Loucy (cell line): ENCODE measurements around the gene KIAA1210.
"Not testable (repeated sequence)": the region's sequence is repeated elsewhere in the genome, so short reads cannot be mapped to it uniquely, and the experiment has no call there.

ENCODE experiments used
- H2AFZ ChIP-seq: fragments of 200-600 bp; sonication (generic); 2 replicates; pipeline ENCODE4 v1.6.0; 2016; ENCODE audit warnings: antibody characterized with exemption, mild to moderate bottlenecking, low read length, moderate library complexity
- H3F3A ChIP-seq: fragments of 200-600 bp; 2 replicates; pipeline ENCODE4 v1.6.0; 2016; ENCODE audit warnings: antibody characterized with exemption, low read depth, mild to moderate bottlenecking
- H3K27me3 ChIP-seq: fragments of 200-600 bp; sonication (generic); 2 replicates; pipeline ENCODE4 v1.6.1; 2014; ENCODE audit warnings: low read length, mild to moderate bottlenecking; ENCODE audit not compliant: insufficient read depth, poor library complexity, severe bottlenecking
- H3K36me3 ChIP-seq: fragments of 200-600 bp; sonication (generic); 2 replicates; pipeline ENCODE4 v1.6.1; 2016; ENCODE audit warnings: low read length; ENCODE audit not compliant: insufficient read depth
- H3K4me1 ChIP-seq: fragments of 200-600 bp; sonication (generic); 2 replicates; pipeline ENCODE4 v1.5.1; 2014; ENCODE audit warnings: low read length, mild to moderate bottlenecking; ENCODE audit not compliant: insufficient read depth, poor library complexity, severe bottlenecking
- H3K4me2 ChIP-seq: fragments of 200-600 bp; sonication (generic); 2 replicates; pipeline ENCODE4 v1.6.0; 2014; ENCODE audit warnings: antibody characterized with exemption, low read length, low read depth, mild to moderate bottlenecking; ENCODE audit not compliant: poor library complexity, severe bottlenecking
- H3K4me3 ChIP-seq: fragments of 200-600 bp; sonication (generic); 2 replicates; pipeline ENCODE4 v1.5.1; 2014; ENCODE audit warnings: low read length, mild to moderate bottlenecking, mixed read lengths; ENCODE audit not compliant: poor library complexity, severe bottlenecking
- H3K79me2 ChIP-seq: fragments of 200-600 bp; sonication (generic); 2 replicates; pipeline ENCODE4 v1.6.1; 2014; ENCODE audit warnings: low read length; ENCODE audit not compliant: insufficient read depth
- H3K9ac ChIP-seq: fragments of 200-600 bp; sonication (generic); 2 replicates; pipeline ENCODE4 v1.6.0; 2014; ENCODE audit warnings: mild to moderate bottlenecking, low read depth, low read length, moderate library complexity; ENCODE audit not compliant: poor library complexity, severe bottlenecking
- H3K9me2 ChIP-seq: fragments of 200-600 bp; sonication (generic); replicated peaks from 2 replicates; pipeline ENCODE4 v1.6.1; 2016; ENCODE audit warnings: low read depth, low read length, mixed read lengths
- H3K9me3 ChIP-seq: fragments of 200-600 bp; sonication (generic); 2 replicates; pipeline ENCODE4 v1.6.1; 2014; ENCODE audit warnings: mild to moderate bottlenecking, antibody characterized with exemption, low read length, low read depth; ENCODE audit not compliant: insufficient read depth
- H4K20me1 ChIP-seq: fragments of 200-600 bp; sonication (generic); 2 replicates; pipeline ENCODE4 v1.6.0; 2014; ENCODE audit warnings: antibody characterized with exemption, low read length, mild to moderate bottlenecking; ENCODE audit not compliant: insufficient read depth, poor library complexity, severe bottlenecking
- EZH2phosphoT487 ChIP-seq: fragments of 200-600 bp; IDR thresholded peaks from 2 replicates; pipeline ENCODE4 v1.6.1; 2018; ENCODE audit warnings: antibody characterized with exemption, mild to moderate bottlenecking, moderate library complexity, borderline replicate concordance
- TF ChIP-seq, protein P1 (sequence below): fragments of 200-600 bp; sonication (generic); conservative IDR thresholded peaks from 2 replicates; pipeline ENCODE4 v1.5.1; 2014; ENCODE audit warnings: mild to moderate bottlenecking, antibody characterized with exemption, low read length

The KIAA1210 gene

DNA sequence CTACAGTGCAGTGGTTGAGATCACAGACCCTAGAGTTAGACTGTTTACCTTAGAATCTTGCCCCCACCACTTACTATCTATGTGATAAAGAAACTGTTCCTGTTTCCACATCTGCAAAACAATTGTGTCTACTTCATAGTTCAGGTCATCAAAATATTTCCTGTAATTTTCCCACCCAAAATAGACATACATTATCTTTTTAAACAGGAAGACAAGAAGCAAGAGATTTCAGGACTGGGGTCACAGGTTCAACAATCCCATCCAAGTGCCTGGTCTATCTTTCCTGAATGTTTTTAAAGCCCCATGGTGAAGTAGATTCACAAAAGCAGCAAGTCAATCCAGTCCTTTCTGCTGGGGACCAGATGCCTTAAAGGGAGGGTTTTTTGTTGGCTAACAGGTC, 96.6 kb downstream of the KIAA1210 start:
- no peaks in the 10 kb centered on the region for H3K36me3 ChIP-seq
- no peak overlapping the region for H3K4me3 ChIP-seq
- H3K4me1 ChIP-seq, result no peaks in the 10 kb centered on the region
- no peak overlapping the region for H3K9ac ChIP-seq
- no peaks in the 10 kb centered on the region for H3K9me3 ChIP-seq
- no peaks in the 10 kb centered on the region for H3K79me2 ChIP-seq
- H4K20me1 ChIP-seq, result no peaks in the 10 kb centered on the region
- no peaks in the 10 kb centered on the region for H3F3A ChIP-seq
- no peaks in the 10 kb centered on the region for H3K27me3 ChIP-seq
- TF ChIP-seq EZH2phosphoT487, result no peak
- TF ChIP-seq, protein P1, sequence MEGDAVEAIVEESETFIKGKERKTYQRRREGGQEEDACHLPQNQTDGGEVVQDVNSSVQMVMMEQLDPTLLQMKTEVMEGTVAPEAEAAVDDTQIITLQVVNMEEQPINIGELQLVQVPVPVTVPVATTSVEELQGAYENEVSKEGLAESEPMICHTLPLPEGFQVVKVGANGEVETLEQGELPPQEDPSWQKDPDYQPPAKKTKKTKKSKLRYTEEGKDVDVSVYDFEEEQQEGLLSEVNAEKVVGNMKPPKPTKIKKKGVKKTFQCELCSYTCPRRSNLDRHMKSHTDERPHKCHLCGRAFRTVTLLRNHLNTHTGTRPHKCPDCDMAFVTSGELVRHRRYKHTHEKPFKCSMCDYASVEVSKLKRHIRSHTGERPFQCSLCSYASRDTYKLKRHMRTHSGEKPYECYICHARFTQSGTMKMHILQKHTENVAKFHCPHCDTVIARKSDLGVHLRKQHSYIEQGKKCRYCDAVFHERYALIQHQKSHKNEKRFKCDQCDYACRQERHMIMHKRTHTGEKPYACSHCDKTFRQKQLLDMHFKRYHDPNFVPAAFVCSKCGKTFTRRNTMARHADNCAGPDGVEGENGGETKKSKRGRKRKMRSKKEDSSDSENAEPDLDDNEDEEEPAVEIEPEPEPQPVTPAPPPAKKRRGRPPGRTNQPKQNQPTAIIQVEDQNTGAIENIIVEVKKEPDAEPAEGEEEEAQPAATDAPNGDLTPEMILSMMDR, result no peak
- H3K9me2 ChIP-seq, result no peaks in the 10 kb centered on the region
- no peak overlapping the region for H2AFZ ChIP-seq
- no peak overlapping the region for H3K4me2 ChIP-seq

DNA sequence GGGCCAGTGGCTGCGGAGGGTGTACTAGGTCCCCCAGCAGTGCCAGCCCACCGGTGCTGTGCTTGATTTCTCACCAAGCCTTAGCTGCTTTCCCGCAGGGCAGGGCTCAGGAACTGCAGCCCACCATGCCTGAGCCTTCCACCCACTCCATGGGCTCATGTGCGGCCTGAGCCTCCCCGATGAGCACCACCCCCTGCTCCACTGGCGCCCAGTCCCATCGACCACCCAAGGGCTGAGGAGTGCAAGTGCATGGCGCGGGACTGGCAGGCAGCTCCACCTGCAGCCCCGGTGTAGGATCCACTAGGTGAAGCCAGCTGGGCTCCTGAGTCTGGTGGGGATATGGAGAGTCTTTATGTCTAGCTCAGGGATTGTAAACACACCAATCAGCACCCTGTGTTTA, 98.0 kb downstream of the KIAA1210 start:
- H3K9ac ChIP-seq, H3F3A ChIP-seq, H3K4me2 ChIP-seq, H3K36me3 ChIP-seq, H3K4me3 ChIP-seq, H3K79me2 ChIP-seq, H3K9me3 ChIP-seq, H3K27me3 ChIP-seq, H2AFZ ChIP-seq, H4K20me1 ChIP-seq, H3K9me2 ChIP-seq, H3K4me1 ChIP-seq: not testable (repeated sequence)

DNA sequence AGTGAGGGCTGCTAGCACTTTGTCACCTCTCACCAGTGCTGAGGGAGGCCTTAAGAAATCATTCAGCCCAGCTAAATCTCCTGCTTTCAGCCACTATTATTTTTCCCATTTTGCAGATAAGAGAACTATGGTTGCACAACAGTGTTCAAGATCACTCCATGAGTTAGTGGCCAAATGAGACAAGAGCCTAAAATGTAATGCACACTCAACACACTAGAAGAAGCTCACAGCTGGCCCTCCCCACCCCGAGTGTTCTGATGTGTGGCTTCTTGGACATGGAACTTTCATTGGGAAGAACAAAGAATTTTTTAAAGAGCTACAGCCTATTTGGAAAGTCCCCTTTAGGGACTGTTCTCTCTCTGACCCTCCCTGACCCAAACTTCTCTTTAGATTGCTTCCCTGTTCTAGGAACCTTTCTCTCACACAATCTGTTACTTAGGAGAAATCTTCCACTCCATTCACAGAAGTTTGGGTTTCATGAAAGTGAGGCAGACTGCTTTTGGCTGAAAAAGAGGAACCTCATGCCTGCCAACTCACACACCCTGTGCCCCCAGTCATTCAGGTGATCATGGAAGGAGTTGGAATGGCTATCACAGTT, 98.8 kb downstream of the KIAA1210 start:
- Histone ChIP-seq H3K9me2 (no peaks in the 10 kb centered on the region), H3F3A (no peaks in the 10 kb centered on the region), H3K79me2 (no peaks in the 10 kb centered on the region), H3K36me3 (no peaks in the 10 kb centered on the region), H3K4me3 (no peak overlapping the region), H3K4me1 (no peaks in the 10 kb centered on the region), H3K9me3 (no peaks in the 10 kb centered on the region), H2AFZ (no peak overlapping the region), H4K20me1 (no peaks in the 10 kb centered on the region), H3K9ac (no peak overlapping the region), H3K4me2 (no peak overlapping the region), H3K27me3 (no peaks in the 10 kb centered on the region)
- no peak for TF ChIP-seq EZH2phosphoT487
- TF ChIP-seq, protein P1, result no peak
